ENCODE results near the gene DPP9. TPM values are rescaled to one million over a fixed set of nuclear protein-coding genes. Genes with fewer than 3 reads are reported as not detected.

DPP9 gene
- total and polyA plus RNA-seq, 2 donors (not counting 1 experiment from before 2014, with no cell fraction given), result 3.6 to 27.1 TPM

GRCh38 chr19:4701557-4701956, 22.1 kb downstream of the DPP9 start:
- peaks cover 9% of the 10 kb centered on the region for H3K4me1 ChIP-seq (ENCODE audit: control insufficient read depth, extremely low read depth, insufficient read depth, low read length)
- H3K79me2 ChIP-seq (ENCODE audit: control insufficient read depth, insufficient read depth, low read length), result no peaks in the 10 kb centered on the region
- no peak overlapping the region for H3K9ac ChIP-seq (ENCODE audit: insufficient read depth, low read length)
- H3K9me3 ChIP-seq (ENCODE audit: control insufficient read depth, insufficient read depth, low read depth, low read length), result no peaks in the 10 kb centered on the region
- H3K36me3 ChIP-seq (ENCODE audit: control insufficient read depth, insufficient read depth, low read length), result peaks cover 36% of the 10 kb centered on the region
- H3K4me2 ChIP-seq (ENCODE audit: extremely low read depth, insufficient read depth, low read length), result no peak overlapping the region
- no peak overlapping the region for H2AFZ ChIP-seq (ENCODE audit: low read length)
- H3K27me3 ChIP-seq (ENCODE audit: control insufficient read depth, insufficient read depth, low read length), result no peaks in the 10 kb centered on the region
- DNase-seq (ENCODE audit: low read depth in 2 of 2), result no peak
- H4K20me1 ChIP-seq (ENCODE audit: control insufficient read depth, extremely low read depth, insufficient read depth, low read length), result no peaks in the 10 kb centered on the region
- H3K27ac ChIP-seq (ENCODE audit: insufficient read depth, low read length), result no peak overlapping the region
- no peak overlapping the region for H3K4me3 ChIP-seq (replicated peaks in 1 of 4; ENCODE audit: control extremely low read depth in 1 of 4, insufficient read depth in 1 of 4, low read depth in 3 of 4, low read length in 4 of 4)
- no peak for TF ChIP-seq EZH2 (IDR thresholded peaks at IDR 0.05; ENCODE audit: low read length, missing control alignments)
- TF ChIP-seq CTCF (conservative IDR thresholded peaks at IDR 0.05 in 1 of 2, IDR thresholded peaks at IDR 0.05 in 1 of 2; ENCODE audit: low read depth in 1 of 2, low read length in 2 of 2), result no peak

- peaks cover 35% of the 10 kb centered on the region for H3K36me3 ChIP-seq (ENCODE audit: control insufficient read depth, insufficient read depth, low read length)
- H3K4me2 ChIP-seq (ENCODE audit: extremely low read depth, insufficient read depth, low read length), result no peak overlapping the region
- H3K4me3 ChIP-seq (replicated peaks in 1 of 4; ENCODE audit: control extremely low read depth in 1 of 4, insufficient read depth in 1 of 4, low read depth in 3 of 4, low read length in 4 of 4), result no peak overlapping the region
- DNase-seq (ENCODE audit: low read depth in 2 of 2), result no peak
- no peaks in the 10 kb centered on the region for H4K20me1 ChIP-seq (ENCODE audit: control insufficient read depth, extremely low read depth, insufficient read depth, low read length)
- H3K27ac ChIP-seq (ENCODE audit: insufficient read depth, low read length), result no peak overlapping the region
- TF ChIP-seq EZH2 (IDR thresholded peaks at IDR 0.05; ENCODE audit: low read length, missing control alignments), result no peak
- no peak for TF ChIP-seq CTCF (conservative IDR thresholded peaks at IDR 0.05 in 1 of 2, IDR thresholded peaks at IDR 0.05 in 1 of 2; ENCODE audit: low read depth in 1 of 2, low read length in 2 of 2)
- H3K4me1 ChIP-seq (ENCODE audit: control insufficient read depth, extremely low read depth, insufficient read depth, low read length), result peaks cover 11% of the 10 kb centered on the region
- H3K9me3 ChIP-seq (ENCODE audit: control insufficient read depth, insufficient read depth, low read depth, low read length), result no peaks in the 10 kb centered on the region
- no peaks in the 10 kb centered on the region for H3K79me2 ChIP-seq (ENCODE audit: control insufficient read depth, insufficient read depth, low read length)
- H2AFZ ChIP-seq (ENCODE audit: low read length), result no peak overlapping the region
- no peaks in the 10 kb centered on the region for H3K27me3 ChIP-seq (ENCODE audit: control insufficient read depth, insufficient read depth, low read length)
- no peak overlapping the region for H3K9ac ChIP-seq (ENCODE audit: insufficient read depth, low read length)
These were observed 23.0 kb downstream of the DPP9 start for GRCh38 chr19:4700693-4700970.

- Histone ChIP-seq H3K4me2 (ENCODE audit: extremely low read depth, insufficient read depth, low read length) (no peak overlapping the region), H2AFZ (ENCODE audit: low read length) (no peak overlapping the region), H3K36me3 (ENCODE audit: control insufficient read depth, insufficient read depth, low read length) (peaks cover 39% of the 10 kb centered on the region), H4K20me1 (ENCODE audit: control insufficient read depth, extremely low read depth, insufficient read depth, low read length) (no peaks in the 10 kb centered on the region), H3K79me2 (ENCODE audit: control insufficient read depth, insufficient read depth, low read length) (no peaks in the 10 kb centered on the region), H3K27ac (ENCODE audit: insufficient read depth, low read length) (no peak overlapping the region), H3K4me1 (ENCODE audit: control insufficient read depth, extremely low read depth, insufficient read depth, low read length) (peaks cover 9% of the 10 kb centered on the region), H3K27me3 (ENCODE audit: control insufficient read depth, insufficient read depth, low read length) (no peaks in the 10 kb centered on the region), H3K9ac (ENCODE audit: insufficient read depth, low read length) (no peak overlapping the region), H3K4me3 (replicated peaks in 1 of 4; ENCODE audit: control extremely low read depth in 1 of 4, insufficient read depth in 1 of 4, low read depth in 3 of 4, low read length in 4 of 4) (no peak overlapping the region), H3K9me3 (ENCODE audit: control insufficient read depth, insufficient read depth, low read depth, low read length) (no peaks in the 10 kb centered on the region)
- TF ChIP-seq CTCF (conservative IDR thresholded peaks at IDR 0.05 in 1 of 2, IDR thresholded peaks at IDR 0.05 in 1 of 2; ENCODE audit: low read depth in 1 of 2, low read length in 2 of 2), result no peak
- no peak for DNase-seq (ENCODE audit: low read depth in 2 of 2)
These were observed 23.6 kb downstream of the DPP9 start for GRCh38 chr19:4699826-4700692.
